H1 (cell line): ENCODE results near the gene SERPINB5. TPM values are rescaled to one million over a fixed set of nuclear protein-coding genes. Genes with fewer than 3 reads are reported as not detected.

Experiments
- CTCF ChIA-PET: fragments of 300-600 bp; sonication (Branson Sonifier 250); formaldehyde crosslinking; loops from one replicate; lab custom pipeline; 2021; ENCODE audit not compliant: partially characterized antibody; lab: Charles Lee
- POLR2A ChIA-PET: fragments of 300-600 bp; sonication (Branson Sonifier 250); formaldehyde crosslinking; loops from one replicate; lab custom pipeline; 2021; ENCODE audit warnings: inconsistent platforms; ENCODE audit not compliant: partially characterized antibody; lab: Charles Lee
- DNase-seq, 2 experiments: peaks; one replicate each; pipeline versions ENCODE4 v3.0.0 to v3.0.0-alpha.2; 2010 to 2022; ENCODE audit warnings: low spot score in 2 of 2, low read depth in 1 of 2, mixed read lengths in 1 of 2
- FAIRE-seq: peaks from 2 replicates; lab custom pipeline; 2011; peaks lifted over from hg19 to GRCh38; lab: Jason Lieb, UNC
- H2AFZ ChIP-seq: 2 replicates; pipeline ENCODE4 v1.8.1; 2012; ENCODE audit warnings: low read length, inconsistent platforms
- H2AK5ac ChIP-seq: 2 replicates; pipeline ENCODE4 v1.6.1; 2013; ENCODE audit warnings: low read depth, low read length
- H2BK120ac ChIP-seq: replicated peaks from 2 replicates; pipeline ENCODE3; 2013; ENCODE audit warnings: low read depth, low read length, inconsistent platforms
- H2BK12ac ChIP-seq: 2 replicates; pipeline ENCODE4 v1.6.1; 2013; ENCODE audit warnings: low read depth, low read length
- H2BK15ac ChIP-seq: 2 replicates; pipeline ENCODE4 v1.6.1; 2013; ENCODE audit warnings: low read length
- H2BK20ac ChIP-seq: 2 replicates; pipeline ENCODE4 v1.6.1; 2013; ENCODE audit warnings: low read length
- H2BK5ac ChIP-seq: 2 replicates; pipeline ENCODE4 v1.6.1; 2013; ENCODE audit warnings: low read depth, low read length
- H3K14ac ChIP-seq: 2 replicates; pipeline ENCODE4 v1.6.1; 2013; ENCODE audit warnings: inconsistent platforms; ENCODE audit not compliant: insufficient read length
- H3K18ac ChIP-seq: 2 replicates; pipeline ENCODE4 v1.6.1; 2013; ENCODE audit warnings: low read length; ENCODE audit errors: extremely low read depth
- H3K23ac ChIP-seq: 2 replicates; pipeline ENCODE4 v1.6.1; 2013; ENCODE audit warnings: inconsistent platforms; ENCODE audit not compliant: insufficient read length
- H3K23me2 ChIP-seq: 2 replicates; pipeline ENCODE4 v1.6.1; 2013; ENCODE audit warnings: low read depth, low read length
- H3K27ac ChIP-seq: 2 replicates; pipeline ENCODE4 v1.6.1; 2011; ENCODE audit warnings: low read depth, low read length, inconsistent platforms
- H3K27me3 ChIP-seq, 4 experiments: replicated peaks in 1 of 4; 1 replicate in 1 of 4; 2 replicates in 3 of 4; pipeline versions ENCODE4 v1.6.1 to v1.8.1; 2011 to 2013; ENCODE audit warnings: low read length in 3 of 4, mild to moderate bottlenecking in 3 of 4, inconsistent platforms in 2 of 4, mixed read lengths in 2 of 4, moderate library complexity in 1 of 4; ENCODE audit not compliant: control insufficient read depth in 3 of 4, insufficient read depth in 3 of 4; ENCODE audit errors: extremely low read depth in 1 of 4
- H3K36me3 ChIP-seq, 4 experiments: 2 replicates each; pipeline versions ENCODE4 v1.6.1 to v1.8.1; 2011 to 2013; ENCODE audit warnings: mild to moderate bottlenecking in 4 of 4, low read length in 3 of 4, moderate library complexity in 2 of 4, control low read depth in 1 of 4, inconsistent platforms in 1 of 4; ENCODE audit not compliant: insufficient read depth in 4 of 4, control insufficient read depth in 2 of 4
- H3K4ac ChIP-seq: replicated peaks from 2 replicates; pipeline ENCODE3; 2013; ENCODE audit warnings: low read length, low read depth, mixed read lengths, inconsistent platforms; ENCODE audit not compliant: insufficient read length
- H3K4me1 ChIP-seq, 4 experiments: replicated peaks in 1 of 4; 1 replicate in 1 of 4; 2 replicates in 3 of 4; pipeline versions ENCODE4 v1.6.1 to v1.8.1; 2011 to 2013; ENCODE audit warnings: low read length in 3 of 4, inconsistent platforms in 2 of 4, mixed read lengths in 1 of 4; ENCODE audit not compliant: insufficient read depth in 4 of 4, control insufficient read depth in 3 of 4
- H3K4me2 ChIP-seq, 2 experiments: 2 replicates each; pipeline versions ENCODE4 v1.6.1 to v1.8.1; 2011 to 2013; ENCODE audit warnings: low read depth in 2 of 2, low read length in 2 of 2, control low read depth in 1 of 2, inconsistent platforms in 1 of 2, mild to moderate bottlenecking in 1 of 2; ENCODE audit not compliant: insufficient read depth in 1 of 2
- H3K4me3 ChIP-seq, 4 experiments: fragments of 200-600, 300-600 bp in 1 of 4; sonication (generic), shearing (Covaris generic), sonication (Bioruptor Twin) in 1 of 4; 2 replicates each; pipeline versions ENCODE4 v1.5.1 to v1.8.1; 2011 to 2016; ENCODE audit warnings: low read length in 4 of 4, low read depth in 3 of 4, control low read depth in 2 of 4, inconsistent platforms in 2 of 4, mild to moderate bottlenecking in 2 of 4, mixed read lengths in 1 of 4, moderate library complexity in 1 of 4; ENCODE audit not compliant: insufficient read depth in 2 of 4; ENCODE audit errors: extremely low read depth in 1 of 4
- H3K56ac ChIP-seq: replicated peaks from 2 replicates; pipeline ENCODE3; 2013; ENCODE audit warnings: low read depth, mild to moderate bottlenecking, mixed read lengths, low read length, inconsistent platforms; ENCODE audit not compliant: insufficient read length
- H3K79me1 ChIP-seq: 2 replicates; pipeline ENCODE4 v1.6.1; 2013; ENCODE audit warnings: low read depth, low read length, control low read depth
- H3K79me2 ChIP-seq, 2 experiments: 2 replicates each; pipeline versions ENCODE4 v1.6.1 to v1.8.1; 2012 to 2013; ENCODE audit warnings: low read length in 2 of 2, mild to moderate bottlenecking in 2 of 2, inconsistent platforms in 1 of 2; ENCODE audit not compliant: insufficient read depth in 2 of 2, control insufficient read depth in 1 of 2
- H3K9ac ChIP-seq, 4 experiments: replicated peaks in 1 of 4; 1 replicate in 1 of 4; 2 replicates in 3 of 4; pipeline versions ENCODE4 v1.6.1 to v1.8.1; 2011 to 2013; ENCODE audit warnings: low read depth in 3 of 4, low read length in 3 of 4, control low read depth in 2 of 4, mild to moderate bottlenecking in 2 of 4, moderate library complexity in 2 of 4, inconsistent platforms in 1 of 4; ENCODE audit errors: extremely low read depth in 1 of 4
- H3K9me3 ChIP-seq, 2 experiments: 2 replicates each; pipeline versions ENCODE4 v1.6.1 to v1.8.1; 2012 to 2013; ENCODE audit warnings: mild to moderate bottlenecking in 2 of 2, moderate library complexity in 2 of 2, control low read depth in 1 of 2, inconsistent platforms in 1 of 2, low read depth in 1 of 2, low read length in 1 of 2, mixed read lengths in 1 of 2; ENCODE audit not compliant: insufficient read depth in 2 of 2
- H4K20me1 ChIP-seq, 2 experiments: replicated peaks in 1 of 2; 2 replicates each; pipeline versions ENCODE3 to v1.8.1; 2011 to 2013; ENCODE audit warnings: inconsistent platforms in 2 of 2, low read length in 2 of 2, mild to moderate bottlenecking in 1 of 2; ENCODE audit not compliant: insufficient read depth in 2 of 2, control insufficient read depth in 1 of 2
- H4K5ac ChIP-seq: 2 replicates; pipeline ENCODE4 v1.6.1; 2013; ENCODE audit warnings: low read length, low read depth, mixed read lengths, inconsistent platforms; ENCODE audit not compliant: insufficient read length
- H4K8ac ChIP-seq: 2 replicates; pipeline ENCODE4 v1.8.0; 2013; ENCODE audit warnings: mild to moderate bottlenecking, moderate library complexity, low read length, inconsistent platforms; ENCODE audit not compliant: insufficient read depth; ENCODE audit errors: extremely low read depth
- H4K91ac ChIP-seq: replicated peaks from 2 replicates; pipeline ENCODE3; 2013; ENCODE audit warnings: low read length, mixed read lengths, inconsistent platforms; ENCODE audit not compliant: insufficient read length
- BACH1 ChIP-seq: IDR thresholded peaks from 2 replicates; pipeline ENCODE4 v1.6.1; 2012; ENCODE audit warnings: low read length, improper control_type of control experiment
- BCL11A ChIP-seq, 2 experiments: IDR thresholded peaks; one replicate each; pipeline ENCODE4 v1.6.1; 2011; ENCODE audit warnings: low read depth in 2 of 2, low read length in 2 of 2, mild to moderate bottlenecking in 2 of 2
- BRCA1 ChIP-seq: IDR thresholded peaks from 2 replicates; pipeline ENCODE4 v1.6.1; 2012; ENCODE audit warnings: low read depth, low read length, improper control_type of control experiment
- CEBPB ChIP-seq: IDR thresholded peaks from 2 replicates; pipeline ENCODE4 v1.6.1; 2012; ENCODE audit warnings: low read depth, low read length
- CHD2 ChIP-seq: IDR thresholded peaks from 2 replicates; pipeline ENCODE4 v1.6.1; 2012; ENCODE audit warnings: low read length, improper control_type of control experiment
- CREB1 ChIP-seq: IDR thresholded peaks from 2 replicates; pipeline ENCODE4 v1.6.1; 2012; ENCODE audit warnings: inconsistent platforms
- CTBP2 ChIP-seq: IDR thresholded peaks from 2 replicates; pipeline ENCODE4 v1.7.0; 2011; ENCODE audit warnings: borderline replicate concordance, mild to moderate bottlenecking, moderate library complexity, mixed read lengths, low read length; ENCODE audit not compliant: insufficient read depth, insufficient read length
- GTF2F1 ChIP-seq: IDR thresholded peaks from 2 replicates; pipeline ENCODE4 v1.6.1; 2012; ENCODE audit warnings: low read depth, low read length, improper control_type of control experiment, borderline replicate concordance
- JUND ChIP-seq: IDR thresholded peaks from 2 replicates; pipeline ENCODE4 v1.6.1; 2011; ENCODE audit warnings: mild to moderate bottlenecking, improper control_type of control experiment, low read length
- KDM1A ChIP-seq: fragments of 200-600, 300-600 bp; sonication (generic); IDR thresholded peaks from 2 replicates; pipeline ENCODE4 v1.7.1; 2016; ENCODE audit warnings: mild to moderate bottlenecking, low read length, borderline replicate concordance
- NANOG ChIP-seq: IDR thresholded peaks from 2 replicates; pipeline ENCODE4 v1.6.1; 2011; ENCODE audit warnings: low read length, low read depth, mild to moderate bottlenecking, inconsistent platforms; ENCODE audit not compliant: insufficient read depth, poor library complexity, severe bottlenecking
- RBBP5 ChIP-seq: IDR thresholded peaks from 2 replicates; pipeline ENCODE4 v1.7.1; 2012; ENCODE audit warnings: low read depth, mild to moderate bottlenecking, inconsistent platforms, low read length, moderate library complexity, borderline replicate concordance
- RXRA ChIP-seq: IDR thresholded peaks from 2 replicates; pipeline ENCODE4 v1.6.1; 2011; ENCODE audit warnings: low read depth, mild to moderate bottlenecking, low read length, moderate library complexity; ENCODE audit not compliant: insufficient read depth
- ZNF274 ChIP-seq: IDR thresholded peaks from 2 replicates; pipeline ENCODE4 v1.7.0; 2012; ENCODE audit warnings: low read length, borderline replicate concordance; ENCODE audit errors: extremely low read depth
- WGBS, 2 experiments: shearing (Covaris generic) in 1 of 2; methylation state at CpG; one replicate each; pipeline versions ENCODE4 v1.1.6 to v1.1.7; 2013 to 2015; ENCODE audit warnings: low lambda C conversion rate in 2 of 2, mixed read lengths in 2 of 2, inconsistent platforms in 1 of 2, low coverage in 1 of 2, missing lambda C conversion rate in 1 of 2; ENCODE audit not compliant: insufficient replicate concordance in 2 of 2, insufficient coverage in 1 of 2, insufficient read length in 1 of 2; ENCODE audit errors: extremely low coverage in 1 of 2, missing lambda C conversion rate in 1 of 2; 5-methylcytosine and 5-hydroxymethylcytosine counted together
- polyA plus RNA-seq, 7 experiments: library from polyadenylated mRNA; depleted of rRNA in 3 of 7; stranded (reverse) in 5 of 7; unstranded in 2 of 7; fragments of >200 nt in 5 of 7; fragments of 200-250 nt in 2 of 7; gene quantifications; 1 replicate in 5 of 7; 2 replicates in 1 of 7; 4 replicates in 1 of 7; pipeline versions ENCODE4 v1.2.1 to v1.2.3, GENCODE V29; 2011 to 2013; ENCODE audit warnings: missing spikeins in 2 of 7, mixed read lengths in 2 of 7
- total RNA-seq: library from RNA; stranded (reverse); fragmentation: NEBNext Ultra II Directional; extraction: Animal tissue kit (Norgen Biotek cat#: 25700); gene quantifications from 2 replicates; pipeline ENCODE4 v1.2.1, GENCODE V29; 2021

The SERPINB5 gene
- total and polyA plus RNA-seq, 2 of the 8 experiments (the other 6 are each of a cell fraction or from before 2014, with no cell fraction given), result 0.03 TPM; not detected in 1

- DNase-seq, result no peak
- Histone ChIP-seq H2BK12ac (no peak overlapping the region), H3K27ac (no peak overlapping the region), H2BK15ac (no peak overlapping the region), H3K18ac (no peak overlapping the region), H3K23ac (no peak overlapping the region), H3K23me2 (no peaks in the 10 kb centered on the region), H3K9ac (no peak overlapping the region), H3K56ac (no peak overlapping the region), H4K91ac (no peak overlapping the region), H3K27me3 (no peaks in the 10 kb centered on the region), H3K79me1 (no peaks in the 10 kb centered on the region), H4K5ac (no peak overlapping the region), H2AFZ (no peak overlapping the region), H3K4ac (no peak overlapping the region), H4K20me1 (no peaks in the 10 kb centered on the region), H4K8ac (no peak overlapping the region), H3K79me2 (no peaks in the 10 kb centered on the region), H2BK5ac (no peak overlapping the region), H2BK120ac (no peak overlapping the region), H3K4me2 (no peak overlapping the region), H2AK5ac (no peak overlapping the region), H3K14ac (no peak overlapping the region), H2BK20ac (no peak overlapping the region), H3K4me3 (no peak overlapping the region), H3K4me1 (no peaks in the 10 kb centered on the region; a peak in 1 of 7 replicates), H3K36me3 (no peaks in the 10 kb centered on the region), H3K9me3 (no peaks in the 10 kb centered on the region; a peak in 1 of 4 replicates)
- FAIRE-seq, result no peak
- ChIA-PET POLR2A (no interaction called here), CTCF (interaction anchor here (0.9 to 1.7 kb wide), 2 partner anchors 56 to 64 kb away, joined by 3 to 4 read pairs; no protein-coding TSS in a partner anchor)
- WGBS, 2 experiments, result 94% methylated on average over 8 of the region's 8 CpGs; no CpG with 5 or more reads in 1 of the 2 experiments
- no peak for TF ChIP-seq KDM1A
- TF ChIP-seq RBBP5, result no peak
- no peak for TF ChIP-seq BRCA1
- no peak for TF ChIP-seq RXRA
- TF ChIP-seq CREB1, result no peak
- TF ChIP-seq NANOG, result no peak
- no peak for TF ChIP-seq CTBP2
- TF ChIP-seq BACH1, result no peak
- TF ChIP-seq JUND, result no peak
- TF ChIP-seq BCL11A (IDR thresholded peaks at IDR 0.05; ENCODE audit: low read depth in 2 of 2, low read length in 2 of 2), result no peak
- TF ChIP-seq ZNF274, result no peak
- no peak for TF ChIP-seq GTF2F1
- TF ChIP-seq CEBPB, result no peak
- no peak for TF ChIP-seq CHD2
Observed at GRCh38 chr18:63454497-63454896, 22.3 kb upstream of the SERPINB5 start.
